CD4-positive, alpha-beta T cell treated with Interleukin-4 for 1 hour (primary cell): Measurements from ENCODE around the gene LYSMD4.

Experiments
- DNase-seq, 2 donors: peaks; one replicate each; pipeline ENCODE4 v3.0.0-alpha.2; 2020 to 2022

Gene LYSMD4

DNA sequence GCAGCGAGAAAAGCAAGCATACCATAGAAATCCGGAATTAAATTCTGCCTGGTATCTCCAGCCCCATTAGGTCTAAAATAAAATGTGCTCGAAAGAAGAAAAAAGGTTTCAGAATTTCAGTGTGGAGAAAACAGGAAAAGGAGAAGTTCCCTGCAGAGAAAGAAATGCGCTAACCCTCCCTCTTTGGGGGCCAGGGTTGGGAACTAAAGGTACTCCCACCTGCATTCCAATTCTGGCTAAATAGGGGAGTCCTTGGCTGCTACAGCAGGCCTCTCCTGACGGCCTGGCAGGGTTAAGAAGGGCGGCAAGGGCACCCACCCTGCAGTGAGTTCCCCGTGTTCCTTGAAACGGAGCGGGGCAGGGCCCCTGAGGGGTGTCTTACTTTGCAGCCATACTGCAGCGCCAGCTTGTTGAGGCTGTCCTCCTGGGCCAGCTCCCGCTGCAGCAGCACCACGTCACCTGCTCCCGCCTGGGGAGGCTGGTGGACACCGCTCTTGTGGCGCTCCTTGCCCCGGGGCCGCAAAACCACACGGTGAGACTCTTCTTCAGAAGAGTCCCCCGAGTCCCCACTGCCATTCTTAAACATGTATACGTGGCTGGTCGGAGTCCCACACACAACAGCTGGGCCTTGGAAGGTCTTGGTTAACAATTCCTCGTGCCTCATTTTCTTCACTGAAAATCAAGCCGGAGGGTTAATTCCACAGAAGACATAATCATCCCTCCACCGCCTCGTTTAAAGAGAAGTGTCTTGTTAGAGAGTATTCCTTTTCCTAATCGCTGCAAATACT lies 1.7 kb downstream of the LYSMD4 start:
- no peak for DNase-seq

- peak in 1 of 2 donors; percentile 27 for DNase-seq
These were observed 3.3 kb downstream of the LYSMD4 start for GRCh38 chr15:99729920-99730319.

- DNase-seq, result no peak
These were observed 3.9 kb downstream of the LYSMD4 start for GRCh38 chr15:99729327-99729726.

DNA sequence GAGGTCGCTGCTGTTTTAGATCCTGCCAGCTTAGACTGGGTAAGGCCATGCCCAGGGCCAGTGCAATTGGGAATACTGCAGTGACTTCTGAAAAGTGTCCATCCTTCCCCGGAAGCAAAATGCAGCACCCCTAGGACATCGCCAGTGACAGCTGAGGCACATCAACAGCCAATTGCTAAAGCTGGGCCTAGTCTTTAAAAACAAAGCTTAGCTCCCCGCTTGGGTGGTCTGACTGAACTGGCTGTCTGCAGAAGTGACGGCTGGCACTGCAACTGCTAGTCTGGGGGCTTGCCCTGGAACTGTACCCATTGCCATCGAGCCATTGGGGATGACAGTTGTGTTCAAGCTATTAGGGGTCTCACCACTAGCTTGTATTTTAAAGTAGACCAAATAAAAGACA lies 4.3 kb downstream of the LYSMD4 start:
- no peak for DNase-seq

DNA sequence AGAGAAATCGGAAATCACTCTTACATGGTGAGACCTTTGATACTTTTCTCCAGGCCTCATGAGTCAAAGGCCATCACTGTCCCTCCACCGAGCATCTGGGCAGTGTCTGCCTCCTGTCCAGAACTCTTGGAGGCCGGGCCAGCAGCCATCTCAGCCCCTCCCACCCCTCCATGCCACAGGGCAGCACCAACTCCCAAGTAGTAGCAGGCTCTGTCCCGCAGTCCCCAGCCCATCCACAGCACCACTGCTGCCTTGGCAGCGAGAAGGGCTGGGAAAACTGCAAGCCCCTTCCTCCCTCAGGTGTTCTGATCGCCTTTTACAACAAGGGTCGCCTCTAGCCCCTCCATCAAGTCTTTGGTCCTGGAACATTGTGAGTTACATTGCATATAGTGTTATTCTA lies 5.5 kb downstream of the LYSMD4 start:
- no peak for DNase-seq

- no peak for DNase-seq
These were observed 5.9 kb downstream of the LYSMD4 start for GRCh38 chr15:99727330-99727729.

GRCh38 chr15:99726333-99726732 lies 6.9 kb downstream of the LYSMD4 start:
- DNase-seq, result no peak

- no peak for DNase-seq
These were observed 10.8 kb downstream of the LYSMD4 start for GRCh38 chr15:99722406-99722805.

DNA sequence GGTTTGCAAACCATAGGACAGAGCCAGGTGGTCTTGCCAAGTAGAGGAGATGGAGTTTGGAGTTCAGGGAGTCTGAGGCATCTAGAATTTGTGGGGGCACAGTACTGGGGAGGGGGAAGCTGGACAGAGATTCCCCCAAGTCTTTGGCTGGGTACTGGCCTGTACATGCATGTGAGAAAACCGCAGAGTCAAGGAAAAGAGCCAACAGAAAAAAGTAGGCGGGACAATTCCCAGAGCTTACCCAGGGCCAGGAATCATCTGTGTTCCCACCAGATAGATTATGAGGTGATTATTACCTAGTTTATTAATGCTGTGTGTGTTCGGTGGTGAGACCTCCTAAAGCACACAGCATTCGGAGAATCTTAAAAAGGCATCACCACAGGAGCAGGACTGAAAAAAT lies 11.3 kb downstream of the LYSMD4 start:
- no peak for DNase-seq

GRCh38 chr15:99721104-99721778 lies 12.0 kb downstream of the LYSMD4 start:
- DNase-seq, result no peak

DNA sequence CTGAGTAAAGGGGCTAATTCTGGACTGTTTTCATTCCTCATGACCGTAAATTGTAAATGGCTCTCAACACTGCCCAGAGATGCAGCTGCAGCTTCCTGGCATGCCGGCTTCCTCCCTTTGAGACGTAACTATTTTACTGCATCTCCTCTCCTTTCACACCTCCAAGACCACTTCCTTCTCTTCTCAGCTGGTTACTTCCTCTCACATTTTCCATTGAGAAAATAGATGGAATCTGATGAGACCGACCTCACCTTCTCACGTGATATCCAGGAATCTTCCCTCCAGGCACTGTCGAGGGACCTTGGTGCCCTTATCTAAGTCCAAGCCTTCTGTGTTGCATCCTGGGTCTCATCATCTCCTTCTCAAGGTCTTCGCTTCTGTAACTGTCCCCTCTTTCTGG lies 12.7 kb downstream of the LYSMD4 start:
- no peak for DNase-seq

GRCh38 chr15:99719096-99719541 lies 14.1 kb downstream of the LYSMD4 start:
- DNase-seq, result no peak

DNA sequence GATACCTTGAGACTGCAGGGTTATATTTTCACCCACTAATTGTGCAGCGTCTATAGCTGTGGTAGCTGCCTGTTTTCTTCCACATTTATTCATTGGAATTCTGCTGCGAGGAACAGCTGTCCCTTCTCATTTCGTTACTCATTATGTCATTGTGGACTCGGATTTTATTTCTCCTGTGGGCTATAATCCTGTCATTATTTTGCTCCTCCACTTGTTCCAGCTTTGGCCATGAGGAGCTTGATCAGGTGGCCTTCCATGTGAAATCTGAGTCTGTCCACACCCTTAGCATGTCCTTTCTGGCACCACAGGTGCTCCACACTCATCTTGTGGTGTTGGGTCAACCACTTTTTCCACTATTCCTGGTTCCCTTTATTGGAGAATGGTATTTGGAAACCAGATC lies 14.8 kb downstream of the LYSMD4 start:
- no peak for DNase-seq

- no peak for DNase-seq
These were observed 15.9 kb downstream of the LYSMD4 start for GRCh38 chr15:99717161-99718009.

GRCh38 chr15:99716540-99717095 lies 16.6 kb downstream of the LYSMD4 start:
- no peak for DNase-seq

GRCh38 chr15:99712415-99712814 lies 20.8 kb downstream of the LYSMD4 start:
- DNase-seq, result no peak

DNA sequence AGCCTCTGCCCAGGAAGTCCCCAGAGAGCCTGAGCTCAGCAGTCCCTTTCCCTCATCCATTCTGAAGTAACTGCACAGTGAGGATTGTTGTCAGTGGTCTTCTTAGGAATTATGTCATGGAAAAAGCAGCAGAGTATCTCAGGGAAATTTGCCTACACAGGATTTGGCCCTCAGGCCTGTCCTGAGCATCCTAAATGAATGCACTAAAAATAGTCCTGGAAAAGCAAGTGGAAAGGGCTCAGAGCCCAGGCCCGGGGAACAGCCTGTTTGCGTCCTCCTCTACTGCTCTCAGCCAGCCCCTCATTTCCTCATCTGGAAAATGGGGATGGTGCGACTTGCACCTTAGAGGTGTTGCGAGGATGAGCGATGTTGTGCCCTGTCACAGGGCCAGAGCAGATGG lies 21.6 kb downstream of the LYSMD4 start:
- no peak for DNase-seq

- no peak for DNase-seq
These were observed 23.8 kb downstream of the LYSMD4 start for GRCh38 chr15:99709243-99709986.

GRCh38 chr15:99708563-99708962 lies 24.7 kb downstream of the LYSMD4 start:
- no peak for DNase-seq

GRCh38 chr15:99707473-99708270 lies 25.6 kb downstream of the LYSMD4 start:
- peak in 1 of 2 donors; percentile 25 for DNase-seq

DNA sequence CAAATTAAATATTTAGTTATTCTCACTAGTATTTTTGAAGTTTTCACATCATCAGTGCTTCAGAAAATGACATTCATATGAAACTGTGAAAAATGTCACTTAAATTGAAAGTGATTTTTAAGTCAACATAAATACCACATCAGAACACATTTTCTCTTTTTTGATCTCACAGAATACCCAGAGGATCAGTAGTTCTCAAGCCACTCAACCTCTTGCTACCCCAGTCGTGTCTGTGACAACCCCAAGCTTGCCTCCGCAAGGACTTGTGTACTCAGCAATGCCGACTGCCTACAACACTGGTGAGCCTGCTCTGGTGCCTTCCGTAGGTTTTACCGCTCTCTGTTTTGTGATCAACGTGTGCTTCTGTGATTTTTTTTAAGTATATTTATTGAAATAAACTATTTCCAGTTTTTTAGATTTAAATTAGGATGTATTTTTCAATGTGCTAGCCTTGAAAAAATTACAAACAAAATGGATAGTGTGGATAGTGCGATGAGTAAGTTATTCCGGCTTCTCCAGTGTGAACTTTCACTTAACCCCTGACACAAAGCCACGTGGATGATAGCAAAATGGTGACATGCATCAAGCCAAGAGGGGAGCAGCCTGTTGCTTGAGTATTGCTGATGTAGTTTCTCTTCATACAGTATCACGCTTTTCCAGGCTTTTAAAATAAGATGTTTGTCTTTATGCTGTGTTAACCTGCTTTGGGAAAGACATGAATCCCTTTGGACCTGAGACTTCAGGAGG lies 26.5 kb downstream of the LYSMD4 start:
- peak in 1 of 2 donors; percentile 22 for DNase-seq
